H1 (cell line): ENCODE measurements around the gene CACNA2D4. TPM values are rescaled to one million over a fixed set of nuclear protein-coding genes. Genes with fewer than 3 reads are reported as not detected.

ENCODE experiments used
- MAX ChIP-seq: IDR thresholded peaks from 2 replicates; pipeline ENCODE4 v1.6.1; 2012; ENCODE audit warnings: inconsistent platforms
- polyA plus RNA-seq, 7 experiments: library from polyadenylated mRNA; depleted of rRNA in 3 of 7; stranded (reverse) in 5 of 7; unstranded in 2 of 7; fragments of >200 nt in 5 of 7; fragments of 200-250 nt in 2 of 7; gene quantifications; 1 replicate in 5 of 7; 2 replicates in 1 of 7; 4 replicates in 1 of 7; pipeline versions ENCODE4 v1.2.1 to v1.2.3, GENCODE V29; 2011 to 2013; ENCODE audit warnings: missing spikeins in 2 of 7, mixed read lengths in 2 of 7
- total RNA-seq: library from RNA; stranded (reverse); fragmentation: NEBNext Ultra II Directional; extraction: Animal tissue kit (Norgen Biotek cat#: 25700); gene quantifications from 2 replicates; pipeline ENCODE4 v1.2.1, GENCODE V29; 2021

CACNA2D4 gene
- total and polyA plus RNA-seq, 2 of the 8 experiments (the other 6 are each of a cell fraction or from before 2014, with no cell fraction given) = 0.44 to 0.88 TPM

- TF ChIP-seq MAX = no peak
- TF ChIP-seq, all 59 proteins: peak for 0
Measured at GRCh38 chr12:1885082-1885596, 33.3 kb downstream of the CACNA2D4 start (continued).
